A549 (cell line): ENCODE results near the gene XPOT. TPM values are rescaled to one million over a fixed set of nuclear protein-coding genes. Genes with fewer than 3 reads are reported as not detected.

Experiments
- ATAC-seq, 2 experiments: fragments of 200-7000 bp in 1 of 2; fragments of >200 bp in 1 of 2; cut with Nextera tagmentation in 1 of 2; cut with Tn5 transposase in 1 of 2; 3 replicates each; pipeline versions ENCODE4 v1.8.0 to v1.9.1; 2018 to 2020; ENCODE audit warnings: mild to moderate bottlenecking in 1 of 2, moderate library complexity in 1 of 2
- CTCF ChIA-PET: fragments of 300-600 bp; sonication (Branson Sonifier 250); formaldehyde crosslinking; extraction: SDS; loops from one replicate; lab custom pipeline; 2021; ENCODE audit warnings: antibody characterized with exemption, inconsistent platforms; lab: Yijun Ruan, JAX
- POLR2A ChIA-PET: fragments of 350-600 bp; formaldehyde crosslinking; extraction: SDS; loops from one replicate; lab custom pipeline; 2021; ENCODE audit warnings: antibody characterized with exemption, inconsistent platforms; lab: Yijun Ruan, JAX
- DNase-seq, 2 experiments: peaks; one replicate each; pipeline versions ENCODE4 v3.0.0 to v3.0.0-alpha.2; 2011 to 2016; ENCODE audit warnings: low read depth in 1 of 2, low spot score in 1 of 2
- FAIRE-seq: peaks from 2 replicates; lab custom pipeline; 2011; peaks lifted over from hg19 to GRCh38; lab: Jason Lieb, UNC
- H3K27ac ChIP-seq, 2 experiments: fragments of >200 bp; sonication (Bioruptor Twin); formaldehyde crosslinking; 3 replicates each; pipeline ENCODE4 v1.5.1; 2016 to 2017
- H3K4me1 ChIP-seq: fragments of >200 bp; sonication (Bioruptor Twin); formaldehyde crosslinking; 3 replicates; pipeline ENCODE4 v1.6.1; 2016
- H3K4me2 ChIP-seq: fragments of >200 bp; sonication (Bioruptor Twin); formaldehyde crosslinking; 3 replicates; pipeline ENCODE4 v1.6.1; 2016
- H3K4me3 ChIP-seq: fragments of >200 bp; sonication (Bioruptor Twin); formaldehyde crosslinking; 3 replicates; pipeline ENCODE4 v1.5.1; 2016
- H3K9me3 ChIP-seq: fragments of >200 bp; sonication (Bioruptor Twin); formaldehyde crosslinking; 3 replicates; pipeline ENCODE4 v1.6.1; 2016
- BCL3 ChIP-seq: fragments of >200 bp; sonication (Bioruptor Twin); formaldehyde crosslinking; IDR thresholded peaks from 3 replicates; pipeline ENCODE4 v1.6.1; 2016
- CBX2 ChIP-seq: fragments of 200-600 bp; sonication (generic); IDR thresholded peaks from 2 replicates; pipeline ENCODE4 v1.6.1; 2016; ENCODE audit warnings: low read depth, mild to moderate bottlenecking, borderline replicate concordance
- CBX8 ChIP-seq: fragments of 200-600 bp; sonication (generic); IDR thresholded peaks from 2 replicates; pipeline ENCODE4 v1.6.1; 2016
- CEBPB ChIP-seq, 2 experiments: fragments of >200 bp in 1 of 2; sonication (Bioruptor Twin) in 1 of 2; formaldehyde crosslinking in 1 of 2; IDR thresholded peaks; 2 replicates each; pipeline ENCODE4 v1.6.1; 2012 to 2016
- CHD2 ChIP-seq: fragments of 150-350 bp; IDR thresholded peaks from 2 replicates; pipeline ENCODE4 v1.6.1; 2014; ENCODE audit warnings: low read length; ENCODE audit not compliant: partially characterized antibody
- E2F6 ChIP-seq: IDR thresholded peaks from 2 replicates; pipeline ENCODE4 v1.6.1; 2012; ENCODE audit warnings: low read depth, borderline replicate concordance
- ESRRA ChIP-seq: fragments of 150-350 bp; IDR thresholded peaks from 2 replicates; pipeline ENCODE4 v1.6.1; 2014; ENCODE audit warnings: mild to moderate bottlenecking, low read length, borderline replicate concordance
- FOSB ChIP-seq: fragments of 250-450 bp; sonication (Bioruptor Pico); IDR thresholded peaks from 2 replicates; pipeline ENCODE4 v1.5.0; 2020; ENCODE audit warnings: mild to moderate bottlenecking, moderate library complexity
- FOSL2 ChIP-seq, 2 experiments: fragments of 450-650 bp in 1 of 2; fragments of >200 bp in 1 of 2; sonication (Bioruptor Twin) in 1 of 2; formaldehyde crosslinking; IDR thresholded peaks; 2 replicates each; pipeline versions ENCODE4 v1.5.0 to v1.6.1; 2016 to 2020; ENCODE audit warnings: mild to moderate bottlenecking in 1 of 2, moderate library complexity in 1 of 2
- HDAC2 ChIP-seq: fragments of 200-600 bp; sonication (generic); IDR thresholded peaks from 2 replicates; pipeline ENCODE4 v1.6.1; 2016
- HOXB5 ChIP-seq: fragments of 250-450 bp; sonication (Bioruptor Pico); IDR thresholded peaks from 2 replicates; pipeline ENCODE4 v1.5.0; 2020; ENCODE audit warnings: mild to moderate bottlenecking, moderate library complexity
- JUN ChIP-seq, 2 experiments: fragments of >200 bp; sonication (Bioruptor Twin); formaldehyde crosslinking; IDR thresholded peaks; 2 replicates in 1 of 2; 3 replicates in 1 of 2; pipeline ENCODE4 v1.6.1; 2016 to 2017
- MYC ChIP-seq: IDR thresholded peaks from 2 replicates; pipeline ENCODE4 v1.6.1; 2012; ENCODE audit warnings: mild to moderate bottlenecking, inconsistent platforms, low read length, improper control_type of control experiment, borderline replicate concordance
- NFE2L2 ChIP-seq: fragments of 150-350 bp; conservative IDR thresholded peaks from 2 replicates; pipeline ENCODE4 v1.6.1; 2014; ENCODE audit warnings: low read length
- NPAS2 ChIP-seq: fragments of 250-450 bp; sonication (Bioruptor Pico); IDR thresholded peaks from 2 replicates; pipeline ENCODE4 v1.8.0; 2022; ENCODE audit warnings: mild to moderate bottlenecking, moderate library complexity, borderline replicate concordance
- PHF8 ChIP-seq: fragments of 200-600 bp; sonication (generic); IDR thresholded peaks from 2 replicates; pipeline ENCODE4 v1.6.1; 2016; ENCODE audit warnings: low read depth, mild to moderate bottlenecking, antibody characterized with exemption, moderate library complexity, borderline replicate concordance
- POLR2A ChIP-seq: IDR thresholded peaks from 2 replicates; pipeline ENCODE4 v1.6.1; 2012; ENCODE audit warnings: mild to moderate bottlenecking, low read length
- RARB ChIP-seq: fragments of 250-450 bp; sonication (Bioruptor Pico); IDR thresholded peaks from 2 replicates; pipeline ENCODE4 v1.8.0; 2021; ENCODE audit warnings: mild to moderate bottlenecking, moderate library complexity
- RCOR1 ChIP-seq: fragments of 150-350 bp; IDR thresholded peaks from 2 replicates; pipeline ENCODE4 v1.6.1; 2014; ENCODE audit warnings: antibody characterized with exemption, low read length, low read depth
- SREBF2 ChIP-seq: fragments of 450-650 bp; IDR thresholded peaks from 2 replicates; pipeline ENCODE4 v1.6.1; 2014; ENCODE audit warnings: mild to moderate bottlenecking, moderate library complexity
- TFCP2L1 ChIP-seq: fragments of 250-450 bp; sonication (Bioruptor Pico); IDR thresholded peaks from 2 replicates; pipeline ENCODE4 v1.5.0; 2021; ENCODE audit warnings: mild to moderate bottlenecking
- TP53 ChIP-seq: fragments of 250-450 bp; sonication (Bioruptor Pico); IDR thresholded peaks from 2 replicates; pipeline ENCODE4 v1.5.0; 2021; ENCODE audit warnings: mild to moderate bottlenecking, moderate library complexity
- USF2 ChIP-seq: fragments of 450-650 bp; IDR thresholded peaks from 2 replicates; pipeline ENCODE4 v1.6.1; 2014; ENCODE audit warnings: antibody characterized with exemption
- ZC3H11A ChIP-seq: fragments of 450-650 bp; IDR thresholded peaks from 2 replicates; pipeline ENCODE4 v1.6.1; 2014; ENCODE audit warnings: antibody characterized with exemption, mild to moderate bottlenecking
- ZSCAN20 ChIP-seq: fragments of 250-450 bp; sonication (Bioruptor Pico); IDR thresholded peaks from 2 replicates; pipeline ENCODE4 v1.8.0; 2022; ENCODE audit warnings: mild to moderate bottlenecking, moderate library complexity
- WGBS: methylation state at CpG from one replicate; pipeline ENCODE4 v1.1.6; 2017; ENCODE audit errors: missing lambda C conversion rate; 5-methylcytosine and 5-hydroxymethylcytosine counted together
- polyA plus RNA-seq, 4 experiments: library from polyadenylated mRNA; depleted of rRNA in 3 of 4; stranded (reverse); fragments of >200 nt; fragmentation: RNase III in 1 of 4; extraction: RNeasy Plus Mini Kit Qiagen cat#74134 plus additional on column Dnase treatment in 1 of 4; gene quantifications; 2 replicates in 3 of 4; 3 replicates in 1 of 4; pipeline ENCODE4 v1.2.3, GENCODE V29; 2011 to 2017
- TF ChIP-seq, protein P1 (sequence below): fragments of 250-450 bp; sonication (Bioruptor Pico); IDR thresholded peaks from 2 replicates; pipeline ENCODE4 v1.5.0; 2021; ENCODE audit warnings: mild to moderate bottlenecking, moderate library complexity, borderline replicate concordance
- TF ChIP-seq, protein P2 (sequence below): IDR thresholded peaks from 2 replicates; pipeline ENCODE4 v1.6.1; 2012
- TF ChIP-seq, protein P3 (sequence below): fragments of 150-350 bp; IDR thresholded peaks from 2 replicates; pipeline ENCODE4 v1.6.1; 2014; ENCODE audit warnings: low read depth, mild to moderate bottlenecking, low read length

The XPOT gene
- polyA plus RNA-seq, 2 of the 4 experiments (the other 2 are of a cell fraction), result 65.9 to 229 TPM

- no peak for DNase-seq
- Histone ChIP-seq H3K27ac (no peak overlapping the region), H3K9me3 (no peaks in the 10 kb centered on the region), H3K4me1 (peaks cover 15% of the 10 kb centered on the region; the same call in 2 of the 3 replicates), H3K4me2 (no peak overlapping the region), H3K4me3 (no peak overlapping the region)
- WGBS, result 89% methylated on average over 5 of the region's 5 CpGs
- ChIA-PET POLR2A (no interaction called here), CTCF (no interaction called here)
- no peak for ATAC-seq
- no peak for FAIRE-seq
- TF ChIP-seq ZSCAN20 (CRISPR knock-in tag) (no peak), NPAS2 (CRISPR knock-in tag) (no peak), CBX8 (no peak), TP53 (CRISPR knock-in tag) (no peak), CHD2 (no peak), USF2 (no peak), E2F6 (no peak), CBX2 (no peak), SREBF2 (no peak), NFE2L2 (no peak)
- TF ChIP-seq, protein P1, sequence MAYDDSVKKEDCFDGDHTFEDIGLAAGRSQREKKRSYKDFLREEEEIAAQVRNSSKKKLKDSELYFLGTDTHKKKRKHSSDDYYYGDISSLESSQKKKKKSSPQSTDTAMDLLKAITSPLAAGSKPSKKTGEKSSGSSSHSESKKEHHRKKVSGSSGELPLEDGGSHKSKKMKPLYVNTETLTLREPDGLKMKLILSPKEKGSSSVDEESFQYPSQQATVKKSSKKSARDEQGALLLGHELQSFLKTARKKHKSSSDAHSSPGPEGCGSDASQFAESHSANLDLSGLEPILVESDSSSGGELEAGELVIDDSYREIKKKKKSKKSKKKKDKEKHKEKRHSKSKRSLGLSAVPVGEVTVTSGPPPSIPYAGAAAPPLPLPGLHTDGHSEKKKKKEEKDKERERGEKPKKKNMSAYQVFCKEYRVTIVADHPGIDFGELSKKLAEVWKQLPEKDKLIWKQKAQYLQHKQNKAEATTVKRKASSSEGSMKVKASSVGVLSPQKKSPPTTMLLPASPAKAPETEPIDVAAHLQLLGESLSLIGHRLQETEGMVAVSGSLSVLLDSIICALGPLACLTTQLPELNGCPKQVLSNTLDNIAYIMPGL (CRISPR knock-in tag), result no peak
Observed at GRCh38 chr12:64402181-64402580, 2.0 kb upstream of the XPOT start.

- CTCF ChIA-PET, result no interaction called here
- peak; percentile 66 to 83 for DNase-seq
- ATAC-seq, result peak; percentile 74 to 86
- peaks cover 39% of the 10 kb centered on the region; the same call in 2 of the 3 replicates for H3K4me1 ChIP-seq
- POLR2A ChIA-PET, result interaction anchor here (0.6 to 1.4 kb wide), 5 partner anchors 8 to 561 kb away, joined by 3 to 5 read pairs (median 5); partner anchors contain the start of gene KICS2
- peak overlapping the region; percentile 77 for H3K4me2 ChIP-seq
- WGBS, result under 1% methylated on average over 30 of the region's 78 CpGs
- FAIRE-seq, result no peak
- peak overlapping the region; percentile 85 for H3K4me3 ChIP-seq
- H3K9me3 ChIP-seq, result no peaks in the 10 kb centered on the region
- peak overlapping the region; percentile 99 for H3K27ac ChIP-seq
- TF ChIP-seq RCOR1 (no peak), NFE2L2 (no peak), RARB (CRISPR knock-in tag) (peak; percentile 77), ZC3H11A (no peak), USF2 (no peak), E2F6 (0 out of 2 replicates have a peak, but pooled peaks have one; percentile 48), POLR2A (peak; percentile 55), CEBPB (IDR thresholded peaks at IDR 0.05) (peak; percentile 86 to 87; a peak in 3 of 4 replicates), HDAC2 (no peak), FOSB (CRISPR knock-in tag) (no peak), JUN (IDR thresholded peaks at IDR 0.05) (peak; percentile 51 to 85; a peak in 3 of 5 replicates), SREBF2 (no peak), HOXB5 (no peak), BCL3 (peak; percentile 61; the same call in 2 of the 3 replicates), TFCP2L1 (CRISPR knock-in tag) (peak; percentile 78; the same call in 1 of the 2 replicates), FOSL2 (IDR thresholded peaks at IDR 0.05) (no peak), FOSL2 (CRISPR knock-in tag; IDR thresholded peaks at IDR 0.05) (peak; percentile 75; the same call in 1 of the 2 replicates), MYC (peak; percentile 98), PHF8 (peak; percentile 68), ESRRA (no peak)
- TF ChIP-seq, protein P2, sequence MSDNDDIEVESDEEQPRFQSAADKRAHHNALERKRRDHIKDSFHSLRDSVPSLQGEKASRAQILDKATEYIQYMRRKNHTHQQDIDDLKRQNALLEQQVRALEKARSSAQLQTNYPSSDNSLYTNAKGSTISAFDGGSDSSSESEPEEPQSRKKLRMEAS, result peak; percentile 97
- TF ChIP-seq, protein P3, sequence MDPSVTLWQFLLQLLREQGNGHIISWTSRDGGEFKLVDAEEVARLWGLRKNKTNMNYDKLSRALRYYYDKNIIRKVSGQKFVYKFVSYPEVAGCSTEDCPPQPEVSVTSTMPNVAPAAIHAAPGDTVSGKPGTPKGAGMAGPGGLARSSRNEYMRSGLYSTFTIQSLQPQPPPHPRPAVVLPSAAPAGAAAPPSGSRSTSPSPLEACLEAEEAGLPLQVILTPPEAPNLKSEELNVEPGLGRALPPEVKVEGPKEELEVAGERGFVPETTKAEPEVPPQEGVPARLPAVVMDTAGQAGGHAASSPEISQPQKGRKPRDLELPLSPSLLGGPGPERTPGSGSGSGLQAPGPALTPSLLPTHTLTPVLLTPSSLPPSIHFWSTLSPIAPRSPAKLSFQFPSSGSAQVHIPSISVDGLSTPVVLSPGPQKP, result no peak
Observed at GRCh38 chr12:64404470-64405256, 471 bp downstream of the XPOT start.
